ENCODE measurements around the gene TYMS. TPM values are rescaled to one million over a fixed set of nuclear protein-coding genes. Genes with fewer than 3 reads are reported as not detected.
A peak's percentile ranks its signal among the peaks of the same experiment; 100 is the strongest.
"Not testable (repeated sequence)": the region's sequence is repeated elsewhere in the genome, so short reads cannot be mapped to it uniquely, and the experiment has no call there.

The TYMS gene
- total RNA-seq, 4 donors from 2014 or later: 1.1 to 6.1 (median 3.6) TPM

DNA sequence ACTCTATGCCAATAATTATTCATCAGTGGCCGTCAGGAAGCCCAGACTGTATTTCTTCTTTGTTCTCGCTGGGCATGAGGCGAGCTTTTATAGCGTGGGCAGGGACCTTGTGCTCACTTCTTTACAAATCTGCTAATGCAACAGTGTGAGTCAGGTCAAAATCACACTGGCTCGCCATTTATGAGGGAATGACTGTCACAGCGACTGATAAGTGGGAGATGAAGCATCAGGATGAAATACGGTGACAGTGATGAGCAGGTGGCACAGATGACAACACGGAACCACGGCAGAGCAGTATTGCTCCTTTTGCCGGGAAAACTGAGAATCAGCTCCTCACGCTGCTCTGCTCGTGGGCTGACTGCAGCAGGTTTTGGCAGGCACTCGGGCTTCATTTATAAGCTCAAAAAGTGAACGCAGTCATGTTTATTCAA lies 20.5 kb downstream of the TYMS start:
- H3K4me3 ChIP-seq: no peak overlapping the region
- no peak for ATAC-seq
- peak overlapping the region in 1 of 4 donors; percentile 32 for H3K27ac ChIP-seq
- peaks cover 0 to 79% of the 10 kb centered on the region in 2 donors for H3K36me3 ChIP-seq
- H3K4me1 ChIP-seq: peaks cover 0 to 28% (median 0%) of the 10 kb centered on the region in 3 donors
- TF ChIP-seq POLR2AphosphoS5 (IDR thresholded peaks at IDR 0.05) (no peak), CTCF (IDR thresholded peaks at IDR 0.05) (no peak), POLR2A (IDR thresholded peaks at IDR 0.05) (no peak), EP300 (IDR thresholded peaks at IDR 0.05) (no peak)
- 64 to 71% methylated on average over 2 to 12 of the region's 14 CpGs for WGBS, 2 donors (ENCODE audit: low coverage in 1 of 2)
- no peaks in the 10 kb centered on the region for H3K27me3 ChIP-seq
- no peaks in the 10 kb centered on the region for H3K9me3 ChIP-seq

GRCh38 chr18:678482-679182 lies 21.2 kb downstream of the TYMS start:
- 83 to 90% methylated on average over 2 to 6 of the region's 15 CpGs for WGBS, 2 donors (ENCODE audit: low coverage in 1 of 2)
- ATAC-seq: no peak
- Histone ChIP-seq H3K4me1 (peaks cover 0 to 22% (median 0%) of the 10 kb centered on the region in 3 donors), H3K9me3 (no peaks in the 10 kb centered on the region), H3K4me3 (no peak overlapping the region), H3K27me3 (no peaks in the 10 kb centered on the region), H3K27ac (no peak overlapping the region), H3K36me3 (peaks cover 0 to 85% of the 10 kb centered on the region in 2 donors)
- TF ChIP-seq CTCF (IDR thresholded peaks at IDR 0.05) (no peak), POLR2AphosphoS5 (IDR thresholded peaks at IDR 0.05) (no peak), POLR2A (IDR thresholded peaks at IDR 0.05) (no peak), EP300 (IDR thresholded peaks at IDR 0.05) (no peak)

DNA sequence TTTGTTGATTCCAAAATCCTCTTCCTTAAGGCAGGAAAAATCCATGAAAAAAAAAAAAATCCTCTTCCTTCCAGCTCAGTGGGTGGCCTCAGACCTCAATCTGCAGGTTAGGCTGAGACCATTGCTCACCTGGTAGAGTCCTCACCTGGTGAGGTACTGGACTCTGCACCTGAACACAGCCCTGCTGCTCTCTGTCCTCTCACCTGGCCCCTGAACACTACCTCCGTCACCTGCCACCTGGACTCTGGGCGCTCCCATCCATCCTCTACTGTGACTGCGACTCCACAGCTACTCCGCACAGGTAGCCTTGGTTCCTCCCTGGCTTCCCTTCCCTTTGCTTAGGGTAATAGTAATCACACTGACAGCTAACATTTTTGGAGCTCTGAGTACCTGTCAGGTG lies 22.1 kb downstream of the TYMS start:
- no peak overlapping the region for H3K27ac ChIP-seq
- no peaks in the 10 kb centered on the region for H3K9me3 ChIP-seq
- ATAC-seq: no peak
- 80 to 93% methylated on average over 1 to 3 of the region's 4 CpGs for WGBS, 2 donors (ENCODE audit: low coverage in 1 of 2)
- H3K27me3 ChIP-seq: no peaks in the 10 kb centered on the region
- no peak overlapping the region for H3K4me3 ChIP-seq
- H3K36me3 ChIP-seq: peaks cover 0 to 93% of the 10 kb centered on the region in 2 donors
- H3K4me1 ChIP-seq: peaks cover 0 to 14% (median 0%) of the 10 kb centered on the region in 3 donors
- TF ChIP-seq POLR2AphosphoS5 (IDR thresholded peaks at IDR 0.05): no peak
- TF ChIP-seq EP300 (IDR thresholded peaks at IDR 0.05): no peak
- no peak for TF ChIP-seq CTCF (IDR thresholded peaks at IDR 0.05)
- TF ChIP-seq POLR2A (IDR thresholded peaks at IDR 0.05): no peak

DNA sequence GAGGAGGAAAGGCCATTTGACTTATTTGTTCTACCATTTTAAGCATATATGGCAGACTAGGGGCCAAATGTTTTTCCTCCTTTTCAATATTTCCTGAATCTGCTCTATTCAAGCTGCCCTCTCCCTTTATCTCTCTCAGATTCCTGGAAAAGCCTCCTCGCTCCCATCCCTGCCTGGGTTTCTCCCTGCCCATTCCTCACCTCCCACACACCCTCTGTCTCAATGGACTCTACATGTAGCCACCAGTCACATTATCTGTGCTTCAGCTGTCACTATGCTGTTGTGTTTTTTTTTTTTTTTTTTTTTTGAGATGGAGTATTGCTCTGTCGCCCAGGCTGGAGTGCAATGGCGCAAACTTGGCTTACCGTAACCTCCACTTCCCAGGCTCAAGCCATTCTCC lies 22.9 kb downstream of the TYMS start:
- no peak for ATAC-seq
- WGBS, 2 donors (ENCODE audit: low coverage in 1 of 2): 86 to 100% methylated on average over 1 to 3 of the region's 4 CpGs
- Histone ChIP-seq H3K4me1 (peaks cover 0 to 5% (median 0%) of the 10 kb centered on the region in 3 donors), H3K4me3 (no peak overlapping the region), H3K27ac (no peak overlapping the region), H3K36me3 (peaks cover 0 to 96% of the 10 kb centered on the region in 2 donors), H3K27me3 (no peaks in the 10 kb centered on the region), H3K9me3 (no peaks in the 10 kb centered on the region)
- TF ChIP-seq POLR2AphosphoS5 (IDR thresholded peaks at IDR 0.05): no peak
- TF ChIP-seq EP300 (IDR thresholded peaks at IDR 0.05): no peak
- no peak for TF ChIP-seq POLR2A (IDR thresholded peaks at IDR 0.05)
- no peak for TF ChIP-seq CTCF (IDR thresholded peaks at IDR 0.05)

GRCh38 chr18:681985-682384 lies 24.5 kb downstream of the TYMS start:
- no peak overlapping the region for H3K27ac ChIP-seq
- TF ChIP-seq CTCF (IDR thresholded peaks at IDR 0.05) (no peak), POLR2AphosphoS5 (IDR thresholded peaks at IDR 0.05) (no peak), POLR2A (IDR thresholded peaks at IDR 0.05) (no peak), EP300 (IDR thresholded peaks at IDR 0.05) (no peak)
- H3K4me3 ChIP-seq: no peak overlapping the region
- H3K36me3 ChIP-seq: peaks cover 0 to 94% of the 10 kb centered on the region in 2 donors
- no peaks in the 10 kb centered on the region for H3K27me3 ChIP-seq
- no peak for ATAC-seq
- H3K9me3 ChIP-seq: no peaks in the 10 kb centered on the region
- WGBS, 2 donors (ENCODE audit: low coverage in 1 of 2): 81 to 100% methylated on average over 2 to 4 of the region's 5 CpGs
- H3K4me1 ChIP-seq: no peaks in the 10 kb centered on the region

GRCh38 chr18:682416-682815 lies 25.0 kb downstream of the TYMS start:
- H3K27ac ChIP-seq, H3K9me3 ChIP-seq, H3K4me1 ChIP-seq, ATAC-seq, H3K4me3 ChIP-seq, H3K27me3 ChIP-seq: not testable (repeated sequence)
- 93 to 94% methylated on average over 5 to 9 of the region's 9 CpGs for WGBS, 2 donors (ENCODE audit: low coverage in 1 of 2)
- peaks cover 0 to 94% of the 10 kb centered on the region in 2 donors for H3K36me3 ChIP-seq
